Upper lobe of left lung (tissue), 6 donors: ENCODE results near the gene NRXN2. TPM values are rescaled to one million over a fixed set of nuclear protein-coding genes. Genes with fewer than 3 reads are reported as not detected.
A peak's percentile ranks its signal among the peaks of the same experiment; 100 is the strongest.

Source experiments
- ATAC-seq, 2 donors: fragments of 200-7000 bp; cut with Tn5 transposase; one replicate each; pipeline ENCODE4 v1.9.1; 2022; ENCODE audit warnings: mild to moderate bottlenecking in 2 of 2, moderate library complexity in 2 of 2; ENCODE audit not compliant: low FRiP score in 2 of 2
- DNase-seq, 2 donors: peaks; one replicate each; pipeline ENCODE4 v3.0.0-alpha.2; 2019 to 2020
- H3K27ac ChIP-seq, 4 donors: fragments of 200-600 bp; sonication (generic); one replicate each; pipeline ENCODE4 v1.5.1; 2016 to 2019
- H3K27me3 ChIP-seq, 4 donors: fragments of 200-600 bp; sonication (generic); one replicate each; pipeline ENCODE4 v1.5.1; 2017 to 2019
- H3K36me3 ChIP-seq, 4 donors: fragments of 200-600 bp; sonication (generic); one replicate each; pipeline ENCODE4 v1.5.1; 2016 to 2019
- H3K4me1 ChIP-seq, 4 donors: fragments of 200-600 bp; sonication (generic); one replicate each; pipeline ENCODE4 v1.5.1; 2018 to 2019
- H3K4me3 ChIP-seq, 4 donors: fragments of 200-600 bp; sonication (generic); one replicate each; pipeline ENCODE4 v1.5.1; 2017 to 2019; ENCODE audit warnings: mild to moderate bottlenecking in 2 of 4, moderate library complexity in 1 of 4
- H3K9me3 ChIP-seq, 4 donors: fragments of 200-600 bp; sonication (generic); one replicate each; pipeline ENCODE4 v1.5.1; 2018 to 2019
- EP300 ChIP-seq, 4 donors: sonication (generic); formaldehyde crosslinking; IDR thresholded peaks; one replicate each; pipeline ENCODE4 v1.5.1; 2017; ENCODE audit warnings: antibody characterized with exemption in 4 of 4, control low read depth in 2 of 4
- POLR2A ChIP-seq, 4 donors: fragments of 450-650 bp; IDR thresholded peaks; one replicate each; pipeline ENCODE4 v1.5.1; 2016 to 2017; ENCODE audit warnings: antibody characterized with exemption in 4 of 4, mild to moderate bottlenecking in 2 of 4
- POLR2AphosphoS5 ChIP-seq, 2 donors: sonication (generic); formaldehyde crosslinking; IDR thresholded peaks; one replicate each; pipeline ENCODE4 v1.5.1; 2017; ENCODE audit warnings: antibody characterized with exemption in 2 of 2
- WGBS, 2 donors: methylation state at CpG; one replicate each; pipeline ENCODE4 v1.1.5; 2017 to 2018; 5-methylcytosine and 5-hydroxymethylcytosine counted together
- total RNA-seq, 6 donors: library from RNA; depleted of rRNA in 4 of 6; stranded (reverse); fragments of >200 nt in 4 of 6; gene quantifications; one replicate each; pipeline versions ENCODE4 v1.1.0 to v1.2.1, GENCODE V29; 2016 to 2021
- TF ChIP-seq, protein P1 (sequence below), 6 experiments: fragments of 450-650 bp in 4 of 6; fragments of 200-600 bp in 2 of 6; sonication (generic) in 2 of 6; IDR thresholded peaks; one replicate each; pipeline ENCODE4 v1.5.1; 2016 to 2019; ENCODE audit warnings: antibody characterized with exemption in 6 of 6
- donor health status: DM: no; HTN: no; CAD: no; lungs with moderate emphysema.
- donor health status: DM: no; HTN: yes; CAD: no; lungs with severe emphysema.

NRXN2 gene
- total RNA-seq, 6 donors from 2014 or later = 0.59 to 21.6 (median 2.9) TPM; not detected in 2

GRCh38 chr11:64581057-64581523, 141.9 kb downstream of the NRXN2 start:
- DNase-seq (no peak), ATAC-seq (no peak)
- Histone ChIP-seq H3K27me3 (no peaks in the 10 kb centered on the region), H3K9me3 (no peaks in the 10 kb centered on the region), H3K4me1 (no peaks in the 10 kb centered on the region), H3K36me3 (no peaks in the 10 kb centered on the region), H3K27ac (no peak overlapping the region), H3K4me3 (no peak overlapping the region)
- 79 to 92% methylated on average over 3 to 17 of the region's 17 CpGs for WGBS, 2 donors
- TF ChIP-seq POLR2A (IDR thresholded peaks at IDR 0.05) (no peak), EP300 (IDR thresholded peaks at IDR 0.05) (no peak), POLR2AphosphoS5 (IDR thresholded peaks at IDR 0.05) (no peak)
- TF ChIP-seq, protein P1, sequence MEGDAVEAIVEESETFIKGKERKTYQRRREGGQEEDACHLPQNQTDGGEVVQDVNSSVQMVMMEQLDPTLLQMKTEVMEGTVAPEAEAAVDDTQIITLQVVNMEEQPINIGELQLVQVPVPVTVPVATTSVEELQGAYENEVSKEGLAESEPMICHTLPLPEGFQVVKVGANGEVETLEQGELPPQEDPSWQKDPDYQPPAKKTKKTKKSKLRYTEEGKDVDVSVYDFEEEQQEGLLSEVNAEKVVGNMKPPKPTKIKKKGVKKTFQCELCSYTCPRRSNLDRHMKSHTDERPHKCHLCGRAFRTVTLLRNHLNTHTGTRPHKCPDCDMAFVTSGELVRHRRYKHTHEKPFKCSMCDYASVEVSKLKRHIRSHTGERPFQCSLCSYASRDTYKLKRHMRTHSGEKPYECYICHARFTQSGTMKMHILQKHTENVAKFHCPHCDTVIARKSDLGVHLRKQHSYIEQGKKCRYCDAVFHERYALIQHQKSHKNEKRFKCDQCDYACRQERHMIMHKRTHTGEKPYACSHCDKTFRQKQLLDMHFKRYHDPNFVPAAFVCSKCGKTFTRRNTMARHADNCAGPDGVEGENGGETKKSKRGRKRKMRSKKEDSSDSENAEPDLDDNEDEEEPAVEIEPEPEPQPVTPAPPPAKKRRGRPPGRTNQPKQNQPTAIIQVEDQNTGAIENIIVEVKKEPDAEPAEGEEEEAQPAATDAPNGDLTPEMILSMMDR (IDR thresholded peaks at IDR 0.05) = no peak

DNA sequence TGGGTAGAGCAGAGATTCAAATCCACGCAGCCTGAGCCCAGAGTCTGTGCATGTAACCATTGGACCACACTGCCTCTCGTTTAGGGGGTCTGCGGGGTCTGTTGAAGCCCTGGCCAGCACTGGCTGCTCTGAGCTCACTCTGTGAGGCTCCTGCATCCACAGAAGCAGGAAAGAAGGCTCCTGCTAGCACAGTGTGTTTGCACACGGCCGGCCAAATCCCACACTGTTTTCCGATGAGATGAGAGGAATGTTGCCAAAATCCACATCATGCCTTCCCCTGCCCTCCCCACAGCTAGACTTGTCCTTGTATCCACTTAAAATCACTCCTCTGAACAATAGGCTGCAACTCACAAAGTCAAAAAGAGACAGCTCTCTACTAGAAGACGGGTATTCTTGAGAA, 142.6 kb downstream of the NRXN2 start:
- 67 to 68% methylated on average over 2 to 7 of the region's 7 CpGs for WGBS, 2 donors
- no peak for ATAC-seq

GRCh38 chr11:64577202-64577601, 145.8 kb downstream of the NRXN2 start:
- DNase-seq (no peak), ATAC-seq (no peak)
- Histone ChIP-seq H3K27ac (no peak overlapping the region), H3K36me3 (no peaks in the 10 kb centered on the region), H3K27me3 (no peaks in the 10 kb centered on the region), H3K9me3 (no peaks in the 10 kb centered on the region), H3K4me3 (no peak overlapping the region), H3K4me1 (no peaks in the 10 kb centered on the region)
- WGBS, 2 donors = 89 to 90% methylated on average over 6 of the region's 6 CpGs
- TF ChIP-seq POLR2AphosphoS5 (IDR thresholded peaks at IDR 0.05) (no peak), EP300 (IDR thresholded peaks at IDR 0.05) (no peak), POLR2A (IDR thresholded peaks at IDR 0.05) (no peak)
- TF ChIP-seq, protein P1 (IDR thresholded peaks at IDR 0.05) = no peak

More for the DNA sequence above, 142.6 kb downstream of the NRXN2 start:
- no peak overlapping the region for H3K4me3 ChIP-seq
- DNase-seq = no peak
- H3K4me1 ChIP-seq = no peaks in the 10 kb centered on the region
- no peaks in the 10 kb centered on the region for H3K27me3 ChIP-seq
- H3K27ac ChIP-seq = no peak overlapping the region
- TF ChIP-seq, protein P1 (IDR thresholded peaks at IDR 0.05) = no peak
- TF ChIP-seq POLR2A (IDR thresholded peaks at IDR 0.05) (no peak), EP300 (IDR thresholded peaks at IDR 0.05) (no peak), POLR2AphosphoS5 (IDR thresholded peaks at IDR 0.05) (no peak)
- no peaks in the 10 kb centered on the region for H3K36me3 ChIP-seq
- H3K9me3 ChIP-seq = no peaks in the 10 kb centered on the region

- H3K4me1 ChIP-seq = no peaks in the 10 kb centered on the region
- no peaks in the 10 kb centered on the region for H3K9me3 ChIP-seq
- TF ChIP-seq, protein P1 (IDR thresholded peaks at IDR 0.05) = no peak
- TF ChIP-seq POLR2A (IDR thresholded peaks at IDR 0.05) (no peak), EP300 (IDR thresholded peaks at IDR 0.05) (no peak), POLR2AphosphoS5 (IDR thresholded peaks at IDR 0.05) (no peak)
- H3K36me3 ChIP-seq = no peaks in the 10 kb centered on the region
- ATAC-seq = no peak
- no peak overlapping the region for H3K4me3 ChIP-seq
- H3K27ac ChIP-seq = no peak overlapping the region
- DNase-seq = no peak
- no peaks in the 10 kb centered on the region for H3K27me3 ChIP-seq
- WGBS, 2 donors = 82 to 83% methylated on average over 6 to 8 of the region's 8 CpGs
These were observed 150.9 kb downstream of the NRXN2 start for GRCh38 chr11:64572143-64572542.

GRCh38 chr11:64571410-64572091, 151.4 kb downstream of the NRXN2 start:
- Histone ChIP-seq H3K36me3 (no peaks in the 10 kb centered on the region), H3K9me3 (no peaks in the 10 kb centered on the region), H3K4me1 (peaks cover 0 to 2% (median 0%) of the 10 kb centered on the region in 4 donors), H3K27ac (no peak overlapping the region), H3K27me3 (no peaks in the 10 kb centered on the region), H3K4me3 (no peak overlapping the region)
- TF ChIP-seq POLR2A (IDR thresholded peaks at IDR 0.05) = no peak
- TF ChIP-seq, protein P1 (IDR thresholded peaks at IDR 0.05) = no peak
- TF ChIP-seq POLR2AphosphoS5 (IDR thresholded peaks at IDR 0.05) = no peak
- TF ChIP-seq EP300 (IDR thresholded peaks at IDR 0.05) = no peak
- no peak for DNase-seq
- ATAC-seq = peak in 1 of 2 donors; percentile 28
- whole genome bisulfite sequencing, 2 donors = 65 to 95% methylated on average over 2 to 22 of the region's 22 CpGs
